IPS DF 4.7 (cell line): ENCODE results near the gene SRD5A1.

Source experiments
- DNase-seq: peaks from one replicate; pipeline ENCODE4 v3.0.0-alpha.2; 2013; ENCODE audit warnings: low spot score; ENCODE audit errors: extremely low read depth

The SRD5A1 gene

GRCh38 chr5:6712142-6712576 is 78.9 kb downstream of the SRD5A1 start:
- DNase-seq: no peak

GRCh38 chr5:6712577-6713273 is 79.5 kb downstream of the SRD5A1 start:
- DNase-seq: no peak

GRCh38 chr5:6713274-6714225 is 80.3 kb downstream of the SRD5A1 start, which contains the start of gene TENT4A:
Gene TENT4A, plus strand, starts transcription at chr5:6713432. Its CDS starts 552 bp downstream, at chr5:6713984.
- no peak for DNase-seq

- DNase-seq: no peak
Observed at GRCh38 chr5:6714226-6715041, 81.2 kb downstream of the SRD5A1 start.

- no peak for DNase-seq
Observed at GRCh38 chr5:6715271-6715670, 82.0 kb downstream of the SRD5A1 start.

- no peak for DNase-seq
Observed at GRCh38 chr5:6715758-6716628, 82.8 kb downstream of the SRD5A1 start.

GRCh38 chr5:6716629-6717149 is 83.4 kb downstream of the SRD5A1 start:
- no peak for DNase-seq

GRCh38 chr5:6717247-6717646 is 84.0 kb downstream of the SRD5A1 start:
- no peak for DNase-seq

GRCh38 chr5:6717687-6718086 is 84.4 kb downstream of the SRD5A1 start:
- DNase-seq: no peak

- DNase-seq: no peak
Observed at GRCh38 chr5:6718161-6718681, 85.0 kb downstream of the SRD5A1 start.

- no peak for DNase-seq
Observed at GRCh38 chr5:6718718-6719117, 85.5 kb downstream of the SRD5A1 start.

- DNase-seq: no peak
Observed at GRCh38 chr5:6719417-6719816, 86.2 kb downstream of the SRD5A1 start.

- DNase-seq: no peak
Observed at GRCh38 chr5:6719896-6720560, 86.8 kb downstream of the SRD5A1 start.

- no peak for DNase-seq
Observed at GRCh38 chr5:6720561-6720921, 87.3 kb downstream of the SRD5A1 start.

GRCh38 chr5:6721442-6721841 is 88.2 kb downstream of the SRD5A1 start:
- no peak for DNase-seq

GRCh38 chr5:6722015-6722414 is 88.8 kb downstream of the SRD5A1 start:
- DNase-seq: no peak

GRCh38 chr5:6723122-6723815 is 90.0 kb downstream of the SRD5A1 start:
- DNase-seq: no peak

GRCh38 chr5:6723816-6724300 is 90.6 kb downstream of the SRD5A1 start:
- DNase-seq: no peak
